Loucy (cell line): Measurements from ENCODE around the gene MYD88.
A peak's percentile ranks its signal among the peaks of the same experiment; 100 is the strongest.

ENCODE experiments used
- H2AFZ ChIP-seq: fragments of 200-600 bp; sonication (generic); 2 replicates; pipeline ENCODE4 v1.6.0; 2016; ENCODE audit warnings: antibody characterized with exemption, mild to moderate bottlenecking, low read length, moderate library complexity
- H3F3A ChIP-seq: fragments of 200-600 bp; 2 replicates; pipeline ENCODE4 v1.6.0; 2016; ENCODE audit warnings: antibody characterized with exemption, low read depth, mild to moderate bottlenecking
- H3K27me3 ChIP-seq: fragments of 200-600 bp; sonication (generic); 2 replicates; pipeline ENCODE4 v1.6.1; 2014; ENCODE audit warnings: low read length, mild to moderate bottlenecking; ENCODE audit not compliant: insufficient read depth, poor library complexity, severe bottlenecking
- H3K36me3 ChIP-seq: fragments of 200-600 bp; sonication (generic); 2 replicates; pipeline ENCODE4 v1.6.1; 2016; ENCODE audit warnings: low read length; ENCODE audit not compliant: insufficient read depth
- H3K4me1 ChIP-seq: fragments of 200-600 bp; sonication (generic); 2 replicates; pipeline ENCODE4 v1.5.1; 2014; ENCODE audit warnings: low read length, mild to moderate bottlenecking; ENCODE audit not compliant: insufficient read depth, poor library complexity, severe bottlenecking
- H3K4me2 ChIP-seq: fragments of 200-600 bp; sonication (generic); 2 replicates; pipeline ENCODE4 v1.6.0; 2014; ENCODE audit warnings: antibody characterized with exemption, low read length, low read depth, mild to moderate bottlenecking; ENCODE audit not compliant: poor library complexity, severe bottlenecking
- H3K4me3 ChIP-seq: fragments of 200-600 bp; sonication (generic); 2 replicates; pipeline ENCODE4 v1.5.1; 2014; ENCODE audit warnings: low read length, mild to moderate bottlenecking, mixed read lengths; ENCODE audit not compliant: poor library complexity, severe bottlenecking
- H3K79me2 ChIP-seq: fragments of 200-600 bp; sonication (generic); 2 replicates; pipeline ENCODE4 v1.6.1; 2014; ENCODE audit warnings: low read length; ENCODE audit not compliant: insufficient read depth
- H3K9ac ChIP-seq: fragments of 200-600 bp; sonication (generic); 2 replicates; pipeline ENCODE4 v1.6.0; 2014; ENCODE audit warnings: mild to moderate bottlenecking, low read depth, low read length, moderate library complexity; ENCODE audit not compliant: poor library complexity, severe bottlenecking
- H3K9me2 ChIP-seq: fragments of 200-600 bp; sonication (generic); replicated peaks from 2 replicates; pipeline ENCODE4 v1.6.1; 2016; ENCODE audit warnings: low read depth, low read length, mixed read lengths
- H3K9me3 ChIP-seq: fragments of 200-600 bp; sonication (generic); 2 replicates; pipeline ENCODE4 v1.6.1; 2014; ENCODE audit warnings: mild to moderate bottlenecking, antibody characterized with exemption, low read length, low read depth; ENCODE audit not compliant: insufficient read depth
- H4K20me1 ChIP-seq: fragments of 200-600 bp; sonication (generic); 2 replicates; pipeline ENCODE4 v1.6.0; 2014; ENCODE audit warnings: antibody characterized with exemption, low read length, mild to moderate bottlenecking; ENCODE audit not compliant: insufficient read depth, poor library complexity, severe bottlenecking
- CTCF ChIP-seq: fragments of 200-600 bp; sonication (generic); conservative IDR thresholded peaks from 2 replicates; pipeline ENCODE4 v1.5.1; 2014; ENCODE audit warnings: mild to moderate bottlenecking, antibody characterized with exemption, low read length
- EZH2phosphoT487 ChIP-seq: fragments of 200-600 bp; IDR thresholded peaks from 2 replicates; pipeline ENCODE4 v1.6.1; 2018; ENCODE audit warnings: antibody characterized with exemption, mild to moderate bottlenecking, moderate library complexity, borderline replicate concordance

MYD88 gene

GRCh38 chr3:38163841-38164642 lies 25.6 kb downstream of the MYD88 start:
- peaks cover 48% of the 10 kb centered on the region for H3K79me2 ChIP-seq
- peaks cover 2% of the 10 kb centered on the region; the same call in 1 of the 2 replicates for H3F3A ChIP-seq
- peak overlapping the region; percentile 86 for H3K4me2 ChIP-seq
- H2AFZ ChIP-seq = peak overlapping the region; percentile 85
- H3K9ac ChIP-seq = peak overlapping the region; percentile 92
- peaks cover 38% of the 10 kb centered on the region for H3K4me1 ChIP-seq
- H3K9me2 ChIP-seq = no peaks in the 10 kb centered on the region
- no peaks in the 10 kb centered on the region for H3K27me3 ChIP-seq
- no peaks in the 10 kb centered on the region for H3K36me3 ChIP-seq
- peak overlapping the region; percentile 87 for H3K4me3 ChIP-seq
- H3K9me3 ChIP-seq = no peaks in the 10 kb centered on the region
- H4K20me1 ChIP-seq = peaks cover 27% of the 10 kb centered on the region
- TF ChIP-seq EZH2phosphoT487 (no peak), CTCF (peak; percentile 15; the same call in 1 of the 2 replicates)

- Histone ChIP-seq H3K79me2 (peaks cover 54% of the 10 kb centered on the region), H3K27me3 (no peaks in the 10 kb centered on the region), H3K4me3 (peak overlapping the region; percentile 87), H3K9ac (peak overlapping the region; percentile 92), H2AFZ (peak overlapping the region; percentile 85), H3K9me2 (no peaks in the 10 kb centered on the region), H3K4me1 (peaks cover 43% of the 10 kb centered on the region), H3F3A (peaks cover 2% of the 10 kb centered on the region; the same call in 1 of the 2 replicates), H3K36me3 (no peaks in the 10 kb centered on the region), H3K4me2 (peak overlapping the region; percentile 86), H4K20me1 (peaks cover 32% of the 10 kb centered on the region), H3K9me3 (no peaks in the 10 kb centered on the region)
- no peak for TF ChIP-seq EZH2phosphoT487
- TF ChIP-seq CTCF = no peak
These were observed 26.1 kb downstream of the MYD88 start for GRCh38 chr3:38164643-38164951.

- Histone ChIP-seq H2AFZ (peak within 1 kb of the TSS; percentile 85), H3K36me3 (no peaks in the 10 kb centered on the region), H3K9ac (peak within 1 kb of the TSS; percentile 92), H3K79me2 (peaks cover 58% of the 10 kb centered on the region), H3K27me3 (no peaks in the 10 kb centered on the region), H3F3A (peaks cover 2% of the 10 kb centered on the region; the same call in 1 of the 2 replicates), H3K9me3 (no peaks in the 10 kb centered on the region), H4K20me1 (peaks cover 36% of the 10 kb centered on the region), H3K9me2 (no peaks in the 10 kb centered on the region), H3K4me2 (peak within 1 kb of the TSS; percentile 98), H3K4me3 (peak within 1 kb of the TSS; percentile 87), H3K4me1 (peaks cover 46% of the 10 kb centered on the region)
- TF ChIP-seq EZH2phosphoT487 (no peak), CTCF (no peak)
These were observed 26.7 kb downstream of the MYD88 start, which contains the start of gene OXSR1 for GRCh38 chr3:38164952-38165721. TSS of gene OXSR1 (plus strand) at chr3:38165537. CDS start at chr3:38165877, 340 bp downstream.
